Endothelial cell of umbilical vein (primary cell): ENCODE measurements around the gene SLC35A2. TPM values are rescaled to one million over a fixed set of nuclear protein-coding genes. Genes with fewer than 3 reads are reported as not detected.

ENCODE experiments used
- BruUV-seq: library from RNA; stranded (reverse); fragments of 400-500 nt; replicated peaks from 2 replicates; lab custom pipeline; 2021; lab: Mats Ljungman, UMichigan
- CTCF ChIA-PET: fragments of 300-600, 350-600 bp; sonication (Branson Sonifier 250); formaldehyde crosslinking; loops from one replicate; lab custom pipeline; 2021; ENCODE audit warnings: antibody characterized with exemption, inconsistent platforms; lab: Charles Lee
- POLR2A ChIA-PET: fragments of 300-600, 350-600 bp; sonication (Branson Sonifier 250); formaldehyde crosslinking; loops from one replicate; lab custom pipeline; 2021; ENCODE audit warnings: antibody characterized with exemption, inconsistent platforms; lab: Charles Lee
- DNase-seq: peaks from one replicate; pipeline ENCODE4 v3.0.0-alpha.2; 2011; ENCODE audit warnings: low read depth, low spot score
- FAIRE-seq: peaks from 2 replicates; lab custom pipeline; 2011; peaks lifted over from hg19 to GRCh38; lab: Jason Lieb, UNC
- H2AFZ ChIP-seq: 2 replicates; pipeline ENCODE4 v1.6.0; 2012; ENCODE audit warnings: low read depth, low read length, control low read depth, inconsistent platforms
- H3K27ac ChIP-seq: 2 replicates; pipeline ENCODE4 v1.5.1; 2011; ENCODE audit warnings: low read depth, mild to moderate bottlenecking, control low read depth, low read length, moderate library complexity; ENCODE audit not compliant: insufficient read depth
- H3K27me3 ChIP-seq, 2 experiments: 2 replicates each; pipeline versions ENCODE4 v1.6.0 to v1.6.1; 2011; ENCODE audit warnings: low read length in 2 of 2, mixed read lengths in 1 of 2; ENCODE audit not compliant: control insufficient read depth in 2 of 2, insufficient read depth in 2 of 2
- H3K36me3 ChIP-seq, 2 experiments: 2 replicates in 1 of 2; 3 replicates in 1 of 2; pipeline ENCODE4 v1.5.1; 2011; ENCODE audit warnings: low read length in 2 of 2, mild to moderate bottlenecking in 1 of 2, moderate library complexity in 1 of 2; ENCODE audit not compliant: control insufficient read depth in 2 of 2, insufficient read depth in 2 of 2; ENCODE audit errors: extremely low read depth in 1 of 2
- H3K4me1 ChIP-seq: 3 replicates; pipeline ENCODE4 v1.5.1; 2011; ENCODE audit warnings: mild to moderate bottlenecking, low read length; ENCODE audit not compliant: control insufficient read depth, insufficient read depth; ENCODE audit errors: extremely low read depth
- H3K4me2 ChIP-seq: 2 replicates; pipeline ENCODE4 v1.6.1; 2011; ENCODE audit warnings: low read length, control low read depth, mixed read lengths; ENCODE audit not compliant: insufficient read depth
- H3K4me3 ChIP-seq, 3 experiments: fragments of 200-600 bp in 1 of 3; sonication (generic), shearing (Covaris generic) in 1 of 3; replicated peaks in 1 of 3; 2 replicates each; pipeline ENCODE4 v1.5.1; 2011 to 2016; ENCODE audit warnings: control low read depth in 3 of 3, low read length in 3 of 3, mild to moderate bottlenecking in 2 of 3, inconsistent platforms in 1 of 3, low read depth in 1 of 3, moderate library complexity in 1 of 3; ENCODE audit not compliant: insufficient read depth in 1 of 3
- H3K79me2 ChIP-seq: 2 replicates; pipeline ENCODE4 v1.6.0; 2012; ENCODE audit warnings: low read length, inconsistent platforms; ENCODE audit not compliant: control insufficient read depth, insufficient read depth
- H3K9ac ChIP-seq: replicated peaks from 2 replicates; pipeline ENCODE3; 2011; ENCODE audit warnings: low read length, control low read depth; ENCODE audit not compliant: insufficient read depth; ENCODE audit errors: extremely low read depth
- H3K9me1 ChIP-seq: replicated peaks from 3 replicates; pipeline ENCODE4 v1.6.0; 2011; ENCODE audit warnings: mild to moderate bottlenecking, low read length; ENCODE audit not compliant: control insufficient read depth, insufficient read depth; ENCODE audit errors: extremely low read depth
- H3K9me3 ChIP-seq: replicated peaks from 2 replicates; pipeline ENCODE4 v1.5.1; 2012; ENCODE audit warnings: low read length, inconsistent platforms; ENCODE audit not compliant: control insufficient read depth, insufficient read depth
- H4K20me1 ChIP-seq: replicated peaks from 2 replicates; pipeline ENCODE3; 2011; ENCODE audit warnings: mild to moderate bottlenecking, low read length; ENCODE audit not compliant: control insufficient read depth, insufficient read depth; ENCODE audit errors: extremely low read depth
- EZH2 ChIP-seq: IDR thresholded peaks from 2 replicates; pipeline ENCODE4 v1.6.1; 2012; ENCODE audit warnings: borderline replicate concordance, low read depth, mild to moderate bottlenecking, moderate library complexity, low read length, inconsistent platforms; ENCODE audit not compliant: severe bottlenecking
- FOS ChIP-seq: IDR thresholded peaks from 2 replicates; pipeline ENCODE4 v1.6.1; 2011; ENCODE audit warnings: mild to moderate bottlenecking, low read length, moderate library complexity, borderline replicate concordance; ENCODE audit not compliant: insufficient read depth
- GATA2 ChIP-seq: IDR thresholded peaks from 2 replicates; pipeline ENCODE4 v1.7.0; 2011; ENCODE audit warnings: low read depth, mild to moderate bottlenecking, moderate library complexity, mixed read lengths, low read length; ENCODE audit not compliant: insufficient read length, insufficient read depth
- JUN ChIP-seq: IDR thresholded peaks from 2 replicates; pipeline ENCODE4 v1.6.1; 2011; ENCODE audit warnings: borderline replicate concordance, low read depth; ENCODE audit not compliant: insufficient read length, insufficient read depth
- MYC ChIP-seq: IDR thresholded peaks from one replicate; pipeline ENCODE4 v1.6.1; 2011; ENCODE audit warnings: mild to moderate bottlenecking, low read depth, low read length
- POLR2A ChIP-seq: IDR thresholded peaks from 2 replicates; pipeline ENCODE4 v1.6.1; 2012; ENCODE audit warnings: low read depth, mild to moderate bottlenecking, control low read depth, low read length
- POLR2AphosphoS5 ChIP-seq: IDR thresholded peaks from 2 replicates; pipeline ENCODE4 v1.6.1; 2012; ENCODE audit warnings: low read depth, mild to moderate bottlenecking, control low read depth, low read length, moderate library complexity; ENCODE audit not compliant: insufficient read depth
- dilution Hi-C: fragments of 300-500 bp; cut with MboI; formaldehyde crosslinking; loops from one replicate; pipeline ENCODE4 v1.15.0; 2019; ENCODE audit warnings: low sequenced_read_pairs; ENCODE audit not compliant: extremely low pct_ligation_motif_present
- intact Hi-C: fragments of 100-400 bp; cut with micrococcal nuclease; formaldehyde crosslinking; loops from one replicate; pipeline ENCODE4 v1.10.0; 2022
- polyA plus RNA-seq, 4 experiments: library from polyadenylated mRNA; depleted of rRNA in 3 of 4; stranded (reverse) in 3 of 4; unstranded in 1 of 4; fragments of >200 nt; gene quantifications; 2 replicates each; pipeline versions ENCODE4 v1.2.1 to v1.2.3, GENCODE V29; 2011 to 2012; ENCODE audit warnings: missing spikeins in 1 of 4
- total RNA-seq: library from RNA; stranded (reverse); gene quantifications from 2 replicates; pipeline ENCODE4 v1.2.3, GENCODE V29; 2021
- TF ChIP-seq, protein P1 (sequence below): IDR thresholded peaks from 2 replicates; pipeline ENCODE4 v1.6.1; 2011; ENCODE audit not compliant: insufficient read depth, insufficient read length
- TF ChIP-seq, protein P2 (sequence below), 2 donors: IDR thresholded peaks; 1 replicate in 1 of 2; 2 replicates in 1 of 2; pipeline ENCODE4 v1.5.1; 2011; ENCODE audit warnings: low read length in 2 of 2, mild to moderate bottlenecking in 2 of 2, moderate library complexity in 2 of 2, control low read depth in 1 of 2, inconsistent platforms in 1 of 2, low read depth in 1 of 2; ENCODE audit not compliant: insufficient read depth in 1 of 2; ENCODE audit errors: extremely low read depth in 1 of 2

SLC35A2 gene
- total and polyA plus RNA-seq, 2 donors (not counting 3 experiments of a cell fraction or from before 2014, with no cell fraction given), result 31.4 to 64.5 TPM

DNA sequence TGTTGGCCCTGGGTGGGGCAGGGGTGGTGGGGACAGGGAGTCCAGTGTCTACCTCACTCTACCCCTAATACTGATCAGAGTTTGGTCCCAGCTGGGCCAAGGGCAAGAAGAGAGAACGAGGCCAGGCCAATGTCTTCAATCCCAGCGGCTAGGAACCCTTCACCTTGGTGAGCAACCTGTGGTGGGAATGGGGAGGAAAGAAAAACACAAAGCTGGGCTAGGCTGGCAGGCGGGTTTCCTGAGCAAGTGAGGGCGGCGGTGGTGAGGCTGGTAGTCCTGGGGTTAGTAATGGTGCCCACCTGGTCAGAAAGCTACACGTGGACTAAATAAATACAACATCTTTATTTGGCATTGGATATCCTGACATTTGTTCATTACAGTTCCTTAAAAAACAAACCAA lies 8.2 kb downstream of the SLC35A2 start:
- no peaks in the 10 kb centered on the region for H3K9me3 ChIP-seq
- H3K27ac ChIP-seq, result no peak overlapping the region
- FAIRE-seq (no peak), DNase-seq (no peak)
- H4K20me1 ChIP-seq, result no peaks in the 10 kb centered on the region
- peaks cover 0 to 10% of the 10 kb centered on the region in 2 experiments for H3K36me3 ChIP-seq
- CTCF ChIA-PET, result interaction anchor here (1.2 kb wide), 1 partner anchor 255 kb away, joined by 3 read pairs; no protein-coding TSS in a partner anchor
- no peak overlapping the region for H2AFZ ChIP-seq
- H3K4me1 ChIP-seq, result peaks cover 3% of the 10 kb centered on the region
- H3K4me2 ChIP-seq, result no peak overlapping the region
- H3K9ac ChIP-seq, result no peak overlapping the region
- intact Hi-C loops, result no loop called here
- no peak overlapping the region for H3K4me3 ChIP-seq
- H3K27me3 ChIP-seq, result no peaks in the 10 kb centered on the region
- POLR2A ChIA-PET, result no interaction called here
- no peaks in the 10 kb centered on the region for H3K9me1 ChIP-seq
- dilution Hi-C loops, result no loop called here
- no TSS peak for BruUV-seq
- TF ChIP-seq POLR2A, result no peak
- H3K79me2 ChIP-seq, result peaks cover 10% of the 10 kb centered on the region

DNA sequence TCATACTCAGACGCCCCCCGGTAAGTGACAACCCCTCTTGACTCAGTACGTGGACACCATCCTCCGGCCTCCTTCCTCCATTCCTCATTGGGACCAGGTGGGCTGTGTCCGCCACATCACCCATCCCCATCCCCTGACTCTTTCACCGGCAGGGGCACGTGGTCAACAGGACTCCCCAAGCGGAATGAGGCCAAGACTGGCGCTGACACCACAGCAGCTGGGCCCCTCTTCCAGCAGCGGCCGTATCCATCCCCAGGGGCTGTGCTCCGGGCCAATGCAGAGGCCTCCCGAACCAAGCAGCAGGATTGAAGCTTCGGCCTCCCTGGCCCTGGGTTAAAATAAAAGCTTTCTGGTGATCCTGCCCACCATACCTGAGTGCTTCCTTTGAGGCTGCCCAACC lies 8.7 kb downstream of the SLC35A2 start:
- ChIA-PET POLR2A (no interaction called here), CTCF (interaction anchor here (1.2 kb wide), 1 partner anchor 254 kb away, joined by 3 read pairs; no protein-coding TSS in a partner anchor)
- H3K27me3 ChIP-seq, result no peaks in the 10 kb centered on the region
- intact Hi-C loops (no loop called here), dilution Hi-C loops (no loop called here)
- H3K4me2 ChIP-seq, result no peak overlapping the region
- H2AFZ ChIP-seq, result no peak overlapping the region
- no peak overlapping the region for H3K27ac ChIP-seq
- no peak for FAIRE-seq
- peaks cover 3% of the 10 kb centered on the region for H3K4me1 ChIP-seq
- TF ChIP-seq, protein P1, sequence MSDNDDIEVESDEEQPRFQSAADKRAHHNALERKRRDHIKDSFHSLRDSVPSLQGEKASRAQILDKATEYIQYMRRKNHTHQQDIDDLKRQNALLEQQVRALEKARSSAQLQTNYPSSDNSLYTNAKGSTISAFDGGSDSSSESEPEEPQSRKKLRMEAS, result no peak
- no peak for TF ChIP-seq EZH2
- no peak for TF ChIP-seq MYC
- no peak for TF ChIP-seq FOS
- no peak for TF ChIP-seq POLR2A
- TF ChIP-seq, protein P2, sequence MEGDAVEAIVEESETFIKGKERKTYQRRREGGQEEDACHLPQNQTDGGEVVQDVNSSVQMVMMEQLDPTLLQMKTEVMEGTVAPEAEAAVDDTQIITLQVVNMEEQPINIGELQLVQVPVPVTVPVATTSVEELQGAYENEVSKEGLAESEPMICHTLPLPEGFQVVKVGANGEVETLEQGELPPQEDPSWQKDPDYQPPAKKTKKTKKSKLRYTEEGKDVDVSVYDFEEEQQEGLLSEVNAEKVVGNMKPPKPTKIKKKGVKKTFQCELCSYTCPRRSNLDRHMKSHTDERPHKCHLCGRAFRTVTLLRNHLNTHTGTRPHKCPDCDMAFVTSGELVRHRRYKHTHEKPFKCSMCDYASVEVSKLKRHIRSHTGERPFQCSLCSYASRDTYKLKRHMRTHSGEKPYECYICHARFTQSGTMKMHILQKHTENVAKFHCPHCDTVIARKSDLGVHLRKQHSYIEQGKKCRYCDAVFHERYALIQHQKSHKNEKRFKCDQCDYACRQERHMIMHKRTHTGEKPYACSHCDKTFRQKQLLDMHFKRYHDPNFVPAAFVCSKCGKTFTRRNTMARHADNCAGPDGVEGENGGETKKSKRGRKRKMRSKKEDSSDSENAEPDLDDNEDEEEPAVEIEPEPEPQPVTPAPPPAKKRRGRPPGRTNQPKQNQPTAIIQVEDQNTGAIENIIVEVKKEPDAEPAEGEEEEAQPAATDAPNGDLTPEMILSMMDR (IDR thresholded peaks at IDR 0.05; ENCODE audit: extremely low read depth in 1 of 2, insufficient read depth in 1 of 2, low read depth in 1 of 2, low read length in 2 of 2), result no peak
- no peak for TF ChIP-seq JUN
- TF ChIP-seq POLR2AphosphoS5, result no peak
- no peak for TF ChIP-seq GATA2
- peaks cover 10% of the 10 kb centered on the region for H3K79me2 ChIP-seq
- no peak for DNase-seq
- H3K9ac ChIP-seq, result no peak overlapping the region
- H3K9me1 ChIP-seq, result no peaks in the 10 kb centered on the region
- H3K4me3 ChIP-seq, result no peak overlapping the region
- H3K9me3 ChIP-seq, result no peaks in the 10 kb centered on the region
- H3K36me3 ChIP-seq, result peaks cover 0 to 10% of the 10 kb centered on the region in 2 experiments
- H4K20me1 ChIP-seq, result no peaks in the 10 kb centered on the region
- no TSS peak for BruUV-seq
